Omental fat pad (tissue), 4 donors: ENCODE measurements around the gene ATMIN. TPM values are rescaled to one million over a fixed set of nuclear protein-coding genes. Genes with fewer than 3 reads are reported as not detected.
A peak's percentile ranks its signal among the peaks of the same experiment; 100 is the strongest.

ENCODE experiments used
- ATAC-seq: fragments of 150-250 bp; one replicate; pipeline ENCODE4 v1.9.1; 2016; ENCODE audit warnings: mild to moderate bottlenecking, moderate library complexity; ENCODE audit not compliant: low FRiP score
- DNase-seq: peaks from one replicate; pipeline ENCODE4 v3.0.0-alpha.2; 2019; ENCODE audit warnings: low spot score
- total RNA-seq, 4 donors: library from RNA; depleted of rRNA; stranded (reverse); fragments of >200 nt; gene quantifications; one replicate each; pipeline ENCODE4 v1.1.0, GENCODE V29; 2016
- TF ChIP-seq, protein P1 (sequence below), 3 donors: fragments of 450-650 bp; IDR thresholded peaks; one replicate each; pipeline ENCODE4 v1.5.1; 2016 to 2017; ENCODE audit warnings: antibody characterized with exemption in 3 of 3, mild to moderate bottlenecking in 3 of 3, moderate library complexity in 2 of 3

Gene ATMIN
- total RNA-seq, 4 donors from 2014 or later = 34.5 to 45.6 (median 37.5) TPM

DNA sequence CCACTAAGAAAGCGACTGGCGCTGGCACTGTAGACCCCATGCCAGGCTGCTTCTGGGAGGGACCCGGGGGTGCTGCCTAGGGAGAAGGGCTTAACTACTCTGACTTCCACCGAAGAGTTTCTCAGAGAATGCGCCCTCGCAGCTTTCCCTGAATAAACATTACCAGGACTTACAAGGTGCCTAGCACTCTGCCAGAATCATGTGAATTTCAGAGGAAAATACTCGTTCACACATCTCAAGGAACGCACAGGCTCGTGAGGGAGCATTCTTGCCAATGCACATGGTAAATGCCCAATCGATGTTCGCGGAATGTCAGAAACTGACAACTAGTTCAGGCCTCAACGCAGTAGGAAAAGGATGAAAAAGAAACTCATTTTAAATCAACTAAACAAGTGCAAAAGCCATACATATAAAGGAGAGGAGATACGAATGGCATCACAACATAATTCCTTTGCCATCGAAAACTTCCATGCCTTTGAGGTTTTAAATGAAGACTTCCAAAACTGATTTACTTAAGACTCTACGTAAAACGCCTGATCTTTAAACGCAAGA lies 30.0 kb upstream of the ATMIN start:
- TF ChIP-seq, protein P1, sequence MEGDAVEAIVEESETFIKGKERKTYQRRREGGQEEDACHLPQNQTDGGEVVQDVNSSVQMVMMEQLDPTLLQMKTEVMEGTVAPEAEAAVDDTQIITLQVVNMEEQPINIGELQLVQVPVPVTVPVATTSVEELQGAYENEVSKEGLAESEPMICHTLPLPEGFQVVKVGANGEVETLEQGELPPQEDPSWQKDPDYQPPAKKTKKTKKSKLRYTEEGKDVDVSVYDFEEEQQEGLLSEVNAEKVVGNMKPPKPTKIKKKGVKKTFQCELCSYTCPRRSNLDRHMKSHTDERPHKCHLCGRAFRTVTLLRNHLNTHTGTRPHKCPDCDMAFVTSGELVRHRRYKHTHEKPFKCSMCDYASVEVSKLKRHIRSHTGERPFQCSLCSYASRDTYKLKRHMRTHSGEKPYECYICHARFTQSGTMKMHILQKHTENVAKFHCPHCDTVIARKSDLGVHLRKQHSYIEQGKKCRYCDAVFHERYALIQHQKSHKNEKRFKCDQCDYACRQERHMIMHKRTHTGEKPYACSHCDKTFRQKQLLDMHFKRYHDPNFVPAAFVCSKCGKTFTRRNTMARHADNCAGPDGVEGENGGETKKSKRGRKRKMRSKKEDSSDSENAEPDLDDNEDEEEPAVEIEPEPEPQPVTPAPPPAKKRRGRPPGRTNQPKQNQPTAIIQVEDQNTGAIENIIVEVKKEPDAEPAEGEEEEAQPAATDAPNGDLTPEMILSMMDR (IDR thresholded peaks at IDR 0.05) = no peak
- no peak for DNase-seq

GRCh38 chr16:81006211-81006812 lies 29.3 kb upstream of the ATMIN start:
- peak; percentile 49 for ATAC-seq
- TF ChIP-seq, protein P1 (IDR thresholded peaks at IDR 0.05) = no peak
- DNase-seq = peak; percentile 58

More for the DNA sequence above, 30.0 kb upstream of the ATMIN start:
- ATAC-seq = no peak

- TF ChIP-seq, protein P1 (IDR thresholded peaks at IDR 0.05) = no peak
- ATAC-seq = peak; percentile 98
- peak; percentile 96 for DNase-seq
These were observed 28.6 kb upstream of the ATMIN start, which contains the start of the genes CENPN and CMC2 for GRCh38 chr16:81006813-81007695. CENPN (plus strand) TSS chr16:81007214; CDS start chr16:81011940, 4,726 bp downstream. CMC2 (minus strand) TSS chr16:81006885; CDS start chr16:80997394, 9,491 bp downstream.

DNA sequence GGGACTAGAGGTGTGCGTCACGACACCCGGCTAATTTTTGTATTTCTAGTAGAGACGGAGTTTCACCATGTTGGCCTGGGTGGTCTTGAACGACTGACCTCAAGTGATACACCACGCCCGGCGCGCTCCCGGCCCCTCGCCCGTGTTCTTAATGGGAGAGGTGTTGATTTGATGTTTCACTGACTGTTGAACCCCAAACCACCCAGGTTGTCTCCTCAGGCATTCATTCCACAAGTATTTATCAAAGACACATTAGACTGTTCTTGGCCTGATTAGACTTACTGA lies 27.2 kb upstream of the ATMIN start:
- ATAC-seq = no peak
- DNase-seq = no peak
- TF ChIP-seq, protein P1 (IDR thresholded peaks at IDR 0.05) = no peak

- DNase-seq = no peak
- no peak for ATAC-seq
- TF ChIP-seq, protein P1 (IDR thresholded peaks at IDR 0.05) = no peak
These were observed 22.7 kb upstream of the ATMIN start for GRCh38 chr16:81012974-81013373.

DNA sequence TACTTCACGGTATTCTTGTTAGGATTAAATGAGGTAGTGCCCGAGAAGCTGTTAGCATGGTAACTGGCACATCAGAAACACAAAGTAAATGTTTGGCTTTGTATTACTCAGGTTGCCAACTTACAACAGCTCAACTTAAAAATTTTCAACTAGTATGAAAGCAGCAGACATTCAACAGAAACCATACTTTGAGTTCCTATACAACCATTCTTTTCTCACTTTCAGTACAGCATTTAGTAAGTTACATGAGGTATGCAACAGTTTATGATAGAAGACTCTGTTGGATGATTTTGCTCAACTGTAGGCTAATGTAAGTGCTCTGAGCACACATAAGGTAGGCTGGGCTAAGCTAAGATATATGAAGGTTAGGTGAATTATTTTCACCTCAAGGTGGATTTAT lies 21.0 kb upstream of the ATMIN start:
- TF ChIP-seq, protein P1 (IDR thresholded peaks at IDR 0.05) = no peak
- DNase-seq (no peak), ATAC-seq (no peak)
